T-helper 1 cell (primary cell): ENCODE data around the gene NOP53.
"Not testable (repeated sequence)": the region's sequence is repeated elsewhere in the genome, so short reads cannot be mapped to it uniquely, and the experiment has no call there.

Experiments used
- DNase-seq, 5 donors: peaks; one replicate each; pipeline ENCODE4 v3.0.0-alpha.2; 2012 to 2020

Gene NOP53

DNA sequence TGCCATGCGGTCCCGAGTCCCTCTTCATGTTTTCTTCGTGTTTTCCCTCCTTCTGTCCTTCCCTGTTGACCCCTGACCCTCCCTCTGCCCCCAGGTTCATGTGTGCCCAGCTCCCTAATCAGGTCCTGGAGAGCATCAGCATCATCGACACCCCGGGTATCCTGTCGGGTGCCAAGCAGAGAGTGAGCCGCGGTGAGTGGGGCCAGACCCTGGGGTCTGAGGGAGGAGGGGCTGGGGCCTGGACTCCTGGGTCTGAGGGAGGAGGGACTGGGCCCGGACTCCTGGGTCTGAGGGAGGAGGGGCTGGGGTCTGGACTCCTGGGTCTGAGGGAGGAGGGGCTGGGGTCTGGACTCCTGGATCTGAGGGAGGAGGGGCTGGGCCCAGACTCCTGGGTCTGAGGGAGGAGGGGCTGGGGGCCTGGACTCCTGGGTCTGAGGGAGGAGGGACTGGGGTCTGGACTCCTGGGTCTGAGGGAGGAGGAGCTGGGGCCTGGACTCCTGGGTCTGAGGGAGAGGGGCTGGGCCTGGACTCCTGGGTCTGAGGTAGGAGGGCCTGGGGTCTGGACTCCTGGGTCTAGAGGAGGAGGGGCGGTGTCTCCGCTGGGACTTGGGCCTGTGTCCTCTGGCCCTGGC, 26.8 kb upstream of the NOP53 start:
- not testable (repeated sequence) for DNase-seq

GRCh38 chr19:47719047-47719859, 26.1 kb upstream of the NOP53 start:
- no peak for DNase-seq

- no peak for DNase-seq
Observed at GRCh38 chr19:47720669-47721422, 24.5 kb upstream of the NOP53 start.

GRCh38 chr19:47723581-47723940, 21.8 kb upstream of the NOP53 start:
- peak in 1 of 5 donors; percentile 51 for DNase-seq

GRCh38 chr19:47725759-47726401, 19.5 kb upstream of the NOP53 start:
- DNase-seq: no peak

- DNase-seq: no peak
Observed at GRCh38 chr19:47726467-47726866, 18.9 kb upstream of the NOP53 start.

GRCh38 chr19:47728295-47728694, 17.1 kb upstream of the NOP53 start:
- DNase-seq: not testable (repeated sequence)

- DNase-seq: no peak
Observed at GRCh38 chr19:47729468-47729798, 15.9 kb upstream of the NOP53 start.

DNA sequence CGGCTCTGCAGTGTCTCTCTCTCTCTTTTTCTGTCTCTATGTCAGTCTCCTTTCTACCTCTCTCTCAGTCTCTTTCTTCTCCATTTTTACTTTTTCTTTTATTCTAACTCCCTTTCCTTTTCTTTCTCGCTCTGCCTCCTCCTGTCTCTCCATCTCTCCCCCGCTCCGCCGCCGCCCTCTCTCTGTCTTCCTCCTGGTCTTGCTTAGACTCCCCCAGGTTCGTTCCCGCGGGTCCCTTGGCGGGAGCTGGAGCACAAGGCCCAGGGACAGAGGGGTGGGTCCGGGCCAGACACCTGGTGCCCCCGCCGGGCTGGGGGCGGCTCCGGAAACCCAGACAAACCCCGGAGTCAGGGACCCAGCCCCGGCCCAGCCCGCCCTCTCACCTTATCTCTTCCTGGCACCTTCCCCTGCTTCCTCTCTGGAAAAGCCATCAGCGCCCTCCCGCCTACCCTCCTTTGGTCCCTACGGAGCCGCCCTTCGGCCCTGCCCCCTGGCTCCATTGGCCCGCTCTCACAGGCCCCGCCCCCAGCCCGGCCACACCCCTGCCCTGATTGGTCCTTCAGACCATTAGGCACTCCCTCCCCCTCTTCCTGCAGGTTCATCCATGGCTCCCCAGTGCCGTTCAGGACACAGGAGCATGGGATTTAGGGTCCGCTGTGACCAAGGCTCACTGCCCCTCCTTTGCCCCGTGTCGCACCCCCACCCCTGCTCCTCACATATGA, 15.4 kb upstream of the NOP53 start:
- peak in 1 of 5 donors; percentile 37 for DNase-seq

DNA sequence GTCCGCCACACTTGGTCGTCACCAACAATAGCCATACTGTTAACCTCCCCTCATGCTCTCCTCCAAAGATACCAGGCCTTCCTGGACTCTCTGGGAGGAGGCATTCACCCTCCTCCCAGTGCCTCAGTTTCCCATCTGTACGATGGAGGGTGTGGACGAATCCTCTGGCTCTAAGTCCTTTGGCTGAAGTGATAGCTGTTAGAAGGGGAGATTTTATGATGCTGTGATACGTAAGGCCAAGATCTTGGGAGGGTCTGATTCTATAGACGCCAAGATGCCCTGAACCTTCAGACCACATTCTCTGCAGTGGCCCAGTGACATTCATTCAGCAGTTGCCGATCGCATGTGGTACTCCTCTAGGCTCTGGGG, 14.8 kb upstream of the NOP53 start:
- DNase-seq: no peak

DNA sequence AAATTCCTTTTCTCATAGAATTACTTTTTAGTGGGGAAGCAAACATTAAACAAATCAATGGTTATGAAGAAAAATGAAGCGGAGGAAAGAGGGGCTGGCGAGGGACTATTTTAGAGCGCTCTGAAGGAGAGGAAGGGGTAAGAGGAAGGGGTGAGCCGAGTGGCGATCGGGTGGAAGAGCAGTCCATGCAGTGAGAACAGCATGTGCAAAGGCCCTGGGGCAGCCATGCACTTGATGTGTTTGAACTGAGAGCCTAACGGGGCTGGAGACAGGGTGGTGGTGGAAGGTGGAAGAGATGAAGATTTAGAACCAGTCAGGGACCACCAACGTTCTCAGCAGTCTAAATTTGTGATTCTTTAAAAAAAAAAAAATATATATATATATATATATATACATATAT, 14.4 kb upstream of the NOP53 start:
- no peak for DNase-seq

DNA sequence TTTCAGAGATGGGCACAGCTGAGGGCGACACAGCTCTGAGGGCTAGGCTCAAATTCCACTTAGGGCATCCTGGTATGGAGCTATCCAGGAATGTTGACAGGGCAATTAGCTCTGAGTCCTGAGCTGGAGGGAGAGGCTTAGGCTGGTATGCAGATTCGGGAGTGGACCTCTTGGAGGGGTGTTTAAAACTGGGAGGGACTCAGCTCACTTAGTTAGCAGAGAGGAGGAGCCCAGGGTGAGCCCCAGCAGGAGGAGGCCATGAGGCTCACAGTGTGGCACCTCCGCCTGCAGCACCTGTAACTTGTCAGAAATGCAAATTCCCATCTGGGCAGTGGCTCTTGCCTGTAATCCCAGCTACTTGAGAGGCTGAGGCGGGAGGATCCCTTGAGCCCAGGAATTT, 10.2 kb upstream of the NOP53 start:
- DNase-seq: no peak

GRCh38 chr19:47740866-47741519, 4.4 kb upstream of the NOP53 start:
- DNase-seq: no peak

DNA sequence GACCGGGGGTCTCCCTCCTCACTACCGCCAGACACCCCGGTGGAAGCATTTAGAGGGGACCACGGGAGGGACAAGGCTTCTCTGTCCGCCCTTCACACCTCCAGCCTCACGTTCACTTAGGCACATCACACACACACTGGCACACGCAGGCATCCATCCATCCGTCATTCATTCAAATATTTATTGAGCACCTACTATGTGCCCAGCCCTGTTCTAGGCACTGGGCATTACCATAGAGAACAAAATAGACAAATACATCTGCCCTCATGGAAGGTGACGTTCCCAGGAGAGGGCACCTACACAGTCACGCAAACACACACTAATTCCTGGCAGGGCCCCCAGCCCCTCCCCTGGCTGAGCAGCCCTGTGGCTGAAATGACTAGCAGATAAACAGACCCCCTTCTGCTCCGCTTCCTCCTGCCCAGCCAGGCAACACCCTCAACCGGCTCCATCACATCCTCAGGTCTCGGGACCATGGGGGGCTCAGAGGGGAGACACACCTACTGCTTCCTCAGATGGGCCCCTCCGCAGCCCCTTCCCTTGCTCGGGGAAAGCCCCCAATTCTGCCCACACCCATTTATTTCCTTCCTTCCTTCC, 3.7 kb upstream of the NOP53 start:
- DNase-seq: no peak

GRCh38 chr19:47742634-47743033, 2.7 kb upstream of the NOP53 start:
- no peak for DNase-seq

GRCh38 chr19:47746129-47746528, 783 bp downstream of the NOP53 start:
- not testable (repeated sequence) for DNase-seq

DNA sequence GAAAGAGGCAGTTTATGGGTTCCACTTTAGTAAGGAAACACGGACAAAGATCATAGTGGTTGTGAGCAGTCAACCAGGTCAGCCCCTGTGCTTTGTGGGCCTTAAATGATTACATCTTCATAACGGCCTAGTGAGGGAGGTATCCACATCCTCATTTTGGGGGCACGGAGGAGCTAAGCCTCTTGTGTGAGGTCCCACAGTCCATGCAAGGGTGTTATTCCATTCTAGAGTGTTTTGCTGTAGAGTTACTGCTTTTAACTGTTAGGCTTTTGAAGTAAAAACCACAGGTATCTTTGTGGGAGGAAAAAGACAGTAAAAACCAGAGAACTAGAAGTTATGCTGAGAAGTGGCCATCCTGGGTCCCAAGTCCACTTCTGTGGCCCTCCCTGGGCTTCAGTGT, 4.0 kb downstream of the NOP53 start:
- DNase-seq: no peak

DNA sequence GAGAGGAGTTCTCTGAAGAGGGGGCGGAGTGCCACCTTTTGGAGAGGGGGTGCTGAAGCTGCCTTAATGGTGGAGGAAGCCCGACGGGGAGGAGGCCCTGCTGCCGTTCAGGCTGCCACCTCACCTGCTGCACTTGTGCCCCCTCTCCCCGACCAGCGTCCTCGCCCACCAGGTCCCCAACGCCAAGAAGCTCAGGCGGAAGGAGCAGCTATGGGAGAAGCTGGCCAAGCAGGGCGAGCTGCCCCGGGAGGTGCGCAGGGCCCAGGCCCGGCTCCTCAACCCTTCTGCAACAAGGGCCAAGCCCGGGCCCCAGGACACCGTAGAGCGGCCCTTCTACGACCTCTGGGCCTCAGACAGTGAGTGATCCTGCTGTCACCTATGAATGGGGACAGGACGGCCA, 5.4 kb downstream of the NOP53 start:
- no peak for DNase-seq

DNA sequence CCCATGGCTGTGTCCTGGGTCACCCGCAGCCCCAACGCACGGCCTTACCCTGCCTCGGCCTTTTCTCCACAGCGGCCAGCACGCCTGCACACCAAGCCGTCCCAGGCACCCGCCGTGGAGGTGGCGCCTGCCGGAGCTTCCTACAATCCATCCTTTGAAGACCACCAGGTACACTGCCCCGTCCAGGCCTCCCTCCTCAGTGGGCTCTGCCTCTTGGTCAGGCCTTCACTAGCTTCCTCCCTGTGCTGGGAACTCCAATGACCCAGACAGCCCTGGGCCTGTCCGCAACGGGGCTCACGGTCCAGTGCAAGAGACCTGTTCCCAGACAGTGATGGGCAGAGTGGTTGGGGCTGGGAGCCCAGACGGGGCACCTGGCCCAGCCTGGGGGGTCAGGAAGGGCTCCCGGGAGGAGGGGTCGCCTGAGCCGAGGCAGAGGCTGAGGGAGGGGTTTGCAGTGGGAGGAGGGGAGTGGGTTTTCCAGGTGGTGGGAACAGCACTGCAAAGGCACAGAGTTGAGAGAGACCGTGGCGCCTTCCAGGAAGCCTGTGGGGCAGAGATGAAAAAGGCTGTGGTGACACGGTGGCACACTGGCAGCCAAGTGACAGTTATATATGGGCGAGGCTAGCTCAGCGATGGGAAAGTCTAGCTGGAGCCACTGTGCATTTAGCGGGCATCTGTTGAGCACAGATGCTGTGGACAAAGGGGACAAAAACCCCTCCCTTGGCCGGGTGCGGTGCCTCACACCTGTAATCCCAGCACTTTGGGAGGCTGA, 7.3 kb downstream of the NOP53 start:
- DNase-seq: peak in 1 of 5 donors; percentile 17

GRCh38 chr19:47754206-47755064, 9.1 kb downstream of the NOP53 start:
- no peak for DNase-seq
